AG09309 (cell line): ENCODE measurements around the gene C2orf68.
"Not testable (repeated sequence)": the region's sequence is repeated elsewhere in the genome, so short reads cannot be mapped to it uniquely, and the experiment has no call there.

Source experiments
- DNase-seq: peaks from one replicate; pipeline ENCODE4 v3.0.0-alpha.2; 2010; ENCODE audit warnings: low read depth
- H3K4me3 ChIP-seq: 2 replicates; pipeline ENCODE4 v1.5.1; 2011; ENCODE audit warnings: mild to moderate bottlenecking, low read depth, low read length, moderate library complexity; ENCODE audit not compliant: control insufficient read depth
- TF ChIP-seq, protein P1 (sequence below): IDR thresholded peaks from 2 replicates; pipeline ENCODE4 v1.5.1; 2011; ENCODE audit warnings: mild to moderate bottlenecking, low read depth, low read length, inconsistent platforms; ENCODE audit not compliant: insufficient read depth, control insufficient read depth; ENCODE audit errors: missing control alignments

Gene C2orf68

DNA sequence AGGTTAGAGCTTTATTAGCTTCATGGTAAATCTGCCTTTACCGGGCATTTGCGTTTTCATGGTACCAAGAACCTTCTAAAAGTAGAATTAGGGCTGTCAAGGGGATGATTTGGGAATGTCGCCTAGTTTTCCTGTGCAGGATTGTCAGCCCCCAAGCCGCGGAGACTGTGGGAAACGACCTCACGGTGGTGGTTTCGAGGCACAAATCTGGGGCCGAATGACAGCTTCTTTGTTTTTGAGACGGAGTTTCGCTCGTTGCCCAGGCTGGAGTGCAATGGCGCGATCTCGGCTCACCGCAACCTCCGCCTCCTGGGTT, 3.5 kb upstream of the C2orf68 start:
- TF ChIP-seq, protein P1, sequence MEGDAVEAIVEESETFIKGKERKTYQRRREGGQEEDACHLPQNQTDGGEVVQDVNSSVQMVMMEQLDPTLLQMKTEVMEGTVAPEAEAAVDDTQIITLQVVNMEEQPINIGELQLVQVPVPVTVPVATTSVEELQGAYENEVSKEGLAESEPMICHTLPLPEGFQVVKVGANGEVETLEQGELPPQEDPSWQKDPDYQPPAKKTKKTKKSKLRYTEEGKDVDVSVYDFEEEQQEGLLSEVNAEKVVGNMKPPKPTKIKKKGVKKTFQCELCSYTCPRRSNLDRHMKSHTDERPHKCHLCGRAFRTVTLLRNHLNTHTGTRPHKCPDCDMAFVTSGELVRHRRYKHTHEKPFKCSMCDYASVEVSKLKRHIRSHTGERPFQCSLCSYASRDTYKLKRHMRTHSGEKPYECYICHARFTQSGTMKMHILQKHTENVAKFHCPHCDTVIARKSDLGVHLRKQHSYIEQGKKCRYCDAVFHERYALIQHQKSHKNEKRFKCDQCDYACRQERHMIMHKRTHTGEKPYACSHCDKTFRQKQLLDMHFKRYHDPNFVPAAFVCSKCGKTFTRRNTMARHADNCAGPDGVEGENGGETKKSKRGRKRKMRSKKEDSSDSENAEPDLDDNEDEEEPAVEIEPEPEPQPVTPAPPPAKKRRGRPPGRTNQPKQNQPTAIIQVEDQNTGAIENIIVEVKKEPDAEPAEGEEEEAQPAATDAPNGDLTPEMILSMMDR, result no peak
- no peak for DNase-seq
- no peak overlapping the region for H3K4me3 ChIP-seq

DNA sequence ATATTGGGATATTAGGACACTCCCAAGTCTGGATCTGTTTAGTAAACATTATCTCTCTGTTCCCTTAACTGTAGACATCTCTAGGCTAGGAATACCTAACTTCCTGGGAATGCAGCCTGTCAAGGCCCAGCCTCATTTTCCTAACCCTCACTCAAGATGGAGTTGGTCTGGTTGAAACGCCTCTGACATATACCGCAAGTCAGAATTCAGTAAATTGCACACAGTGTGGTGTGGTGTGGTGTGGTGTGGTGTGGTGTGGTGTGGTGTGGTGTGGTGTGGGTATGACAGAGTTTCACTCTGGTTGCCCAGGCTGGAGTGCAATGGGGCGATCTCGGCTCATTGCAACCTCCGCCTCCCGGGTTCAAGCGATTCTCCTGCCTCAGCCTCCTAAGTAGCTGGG, 2.9 kb upstream of the C2orf68 start:
- DNase-seq, H3K4me3 ChIP-seq: not testable (repeated sequence)

- no peak for DNase-seq
- no peak overlapping the region for H3K4me3 ChIP-seq
- TF ChIP-seq, protein P1, result no peak
Observed at GRCh38 chr2:85613717-85614515, 2.0 kb upstream of the C2orf68 start.

DNA sequence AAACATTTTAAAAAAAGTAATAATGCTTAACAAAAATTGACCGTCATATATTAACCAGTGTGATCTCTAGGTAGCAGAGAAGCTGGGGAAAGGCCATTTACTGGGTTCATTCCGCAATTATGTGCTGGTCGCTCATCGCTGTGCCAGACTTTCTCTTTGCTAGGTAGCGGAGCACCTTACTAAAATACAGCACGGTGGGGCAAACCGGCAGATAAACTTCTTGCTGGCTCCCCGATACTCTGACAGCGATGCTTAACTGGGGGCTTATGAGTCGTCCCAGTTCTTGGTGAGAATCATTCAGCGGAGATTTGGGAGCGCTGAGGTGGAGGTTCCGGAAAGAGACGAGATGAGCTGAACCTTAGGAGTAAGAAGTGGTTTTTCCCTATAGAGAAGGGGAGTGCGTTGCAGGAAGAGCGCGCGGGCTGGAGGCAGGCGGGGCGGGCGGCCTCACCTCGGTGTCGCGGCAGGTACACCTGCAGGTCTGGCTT, 605 bp downstream of the C2orf68 start:
- DNase-seq, result no peak
- peak overlapping the region; percentile 74 for H3K4me3 ChIP-seq
- TF ChIP-seq, protein P1, result no peak

DNA sequence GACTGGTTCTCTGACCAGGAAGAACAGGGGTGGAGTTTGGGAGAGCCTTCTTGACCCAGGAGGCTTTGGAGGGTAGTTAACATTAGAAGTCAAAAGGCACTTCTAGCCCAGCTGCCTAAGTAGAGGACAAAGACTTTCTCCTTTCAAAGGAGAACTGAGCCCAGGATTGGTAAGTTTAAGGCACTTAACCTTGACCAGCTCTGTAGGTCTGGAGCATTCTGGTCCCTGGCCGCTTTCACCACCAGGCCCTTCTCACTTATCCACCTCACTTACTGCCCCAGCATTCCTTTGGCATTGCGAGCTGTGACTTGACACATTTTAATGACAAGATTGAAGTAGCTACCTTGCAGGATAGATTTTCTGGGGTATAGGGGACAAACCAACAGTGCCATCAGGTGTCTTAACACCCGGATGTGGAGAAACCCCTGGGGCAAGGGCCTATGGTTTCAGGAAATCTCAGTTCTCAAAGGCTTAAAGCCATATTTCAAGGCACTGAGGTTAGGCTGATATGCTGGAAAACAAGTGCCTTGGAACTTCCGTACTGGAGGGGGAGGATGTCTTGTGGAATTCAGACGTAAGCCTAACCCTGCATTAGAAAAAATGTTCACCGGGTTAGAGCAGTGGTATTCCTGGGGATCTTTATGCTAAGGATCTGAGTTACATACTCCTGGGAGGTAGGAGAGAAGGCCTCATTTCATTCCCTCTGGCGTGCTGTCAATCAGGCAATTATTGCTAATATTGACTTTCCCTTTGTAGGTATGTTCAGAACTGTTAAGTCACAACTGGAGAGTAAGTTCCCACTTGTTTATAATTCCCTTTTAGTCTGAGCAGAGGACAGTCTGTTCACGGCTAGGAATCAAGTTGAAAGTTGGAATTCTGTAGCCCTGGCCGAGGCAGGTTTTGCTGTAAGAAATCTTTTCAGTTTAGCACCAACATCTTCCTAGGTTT, 4.3 kb downstream of the C2orf68 start:
- H3K4me3 ChIP-seq, result no peak overlapping the region
- TF ChIP-seq, protein P1, result no peak
- no peak for DNase-seq

DNA sequence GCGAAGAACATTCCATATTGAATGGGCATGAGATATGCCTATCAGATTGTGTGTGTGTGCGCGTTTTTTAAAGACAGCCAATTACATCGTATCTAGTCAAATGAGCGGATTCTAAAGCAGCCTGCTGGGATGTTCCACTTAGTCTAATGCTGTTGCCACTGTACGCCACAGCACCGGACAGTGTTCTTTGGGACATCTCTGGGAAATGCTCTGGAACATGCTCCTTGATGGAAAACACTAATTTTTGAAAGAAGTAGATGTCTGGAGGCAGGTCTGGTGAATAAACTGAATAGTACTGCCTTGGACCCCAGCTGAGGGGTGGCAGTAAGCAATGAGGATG, 5.8 kb downstream of the C2orf68 start:
- H3K4me3 ChIP-seq, result no peak overlapping the region
- no peak for DNase-seq
- TF ChIP-seq, protein P1, result no peak
